ENCODE results near the gene CADPS2.
A peak's percentile ranks its signal among the peaks of the same experiment; 100 is the strongest.
"Not testable (repeated sequence)": the region's sequence is repeated elsewhere in the genome, so short reads cannot be mapped to it uniquely, and the experiment has no call there.

Gene CADPS2

GRCh38 chr7:122304996-122305421 lies 581.3 kb downstream of the CADPS2 start:
- no peak for DNase-seq

- peak; percentile 44 for DNase-seq
These were observed 581.8 kb downstream of the CADPS2 start, which contains the start of gene FEZF1 for GRCh38 chr7:122304319-122304975. TSS of gene FEZF1 (minus strand) at chr7:122304750. CDS start at chr7:122304437, 313 bp downstream.

GRCh38 chr7:122303531-122304318 lies 582.5 kb downstream of the CADPS2 start:
- DNase-seq: no peak

GRCh38 chr7:122302761-122303530 lies 583.3 kb downstream of the CADPS2 start:
- DNase-seq: no peak

GRCh38 chr7:122301858-122302760 lies 584.2 kb downstream of the CADPS2 start:
- no peak for DNase-seq

- DNase-seq: no peak
These were observed 585.1 kb downstream of the CADPS2 start for GRCh38 chr7:122300956-122301833.

GRCh38 chr7:122300211-122300932 lies 585.9 kb downstream of the CADPS2 start:
- DNase-seq: no peak

GRCh38 chr7:122299624-122300210 lies 586.5 kb downstream of the CADPS2 start:
- no peak for DNase-seq

- DNase-seq: no peak
These were observed 587.6 kb downstream of the CADPS2 start for GRCh38 chr7:122298618-122299017.

- no peak for DNase-seq
These were observed 588.1 kb downstream of the CADPS2 start for GRCh38 chr7:122298131-122298530.

- DNase-seq: no peak
These were observed 595.1 kb downstream of the CADPS2 start for GRCh38 chr7:122291189-122291588.

GRCh38 chr7:122290476-122290875 lies 595.8 kb downstream of the CADPS2 start:
- DNase-seq: no peak

GRCh38 chr7:122289426-122289825 lies 596.8 kb downstream of the CADPS2 start:
- no peak for DNase-seq

GRCh38 chr7:122284608-122285007 lies 601.7 kb downstream of the CADPS2 start:
- not testable (repeated sequence) for DNase-seq

- no peak for DNase-seq
These were observed 613.1 kb downstream of the CADPS2 start for GRCh38 chr7:122273117-122273516.

GRCh38 chr7:122269241-122269640 lies 617.0 kb downstream of the CADPS2 start:
- DNase-seq: no peak

Data from COR-L47 (cell line).